ENCODE results near the gene ST3GAL2.

ST3GAL2 gene

GRCh38 chr16:70438969-70439862 lies at the start of gene ST3GAL2:
ST3GAL2 (minus strand) TSS chr16:70439100; CDS start chr16:70398530, 40,570 bp downstream.
- Mint-ChIP-seq H3K27me3 (no peaks in the 10 kb centered on the region), H3K27ac (peak within 1 kb of the TSS; percentile 88), H3K4me1 (ENCODE audit: low read depth) (peaks cover 34% of the 10 kb centered on the region), H3K4me3 (peak within 1 kb of the TSS; percentile 98), H3K36me3 (no peaks in the 10 kb centered on the region), H3K9me3 (ENCODE audit: low read depth) (no peaks in the 10 kb centered on the region)

- Mint-ChIP-seq H3K4me3 (no peak overlapping the region), H3K9me3 (ENCODE audit: low read depth) (no peaks in the 10 kb centered on the region), H3K36me3 (no peaks in the 10 kb centered on the region), H3K27ac (peak overlapping the region; percentile 22), H3K27me3 (no peaks in the 10 kb centered on the region), H3K4me1 (ENCODE audit: low read depth) (no peaks in the 10 kb centered on the region)
These were observed 46.0 kb upstream of the ST3GAL2 start for GRCh38 chr16:70484867-70485266.

- Mint-ChIP-seq H3K36me3 (no peaks in the 10 kb centered on the region), H3K27ac (peak overlapping the region; percentile 46), H3K9me3 (ENCODE audit: low read depth) (no peaks in the 10 kb centered on the region), H3K4me1 (ENCODE audit: low read depth) (no peaks in the 10 kb centered on the region), H3K4me3 (no peak overlapping the region), H3K27me3 (no peaks in the 10 kb centered on the region)
These were observed 44.5 kb upstream of the ST3GAL2 start for GRCh38 chr16:70483426-70483825.

GRCh38 chr16:70482624-70483023 lies 43.7 kb upstream of the ST3GAL2 start:
- Mint-ChIP-seq H3K27me3 (no peaks in the 10 kb centered on the region), H3K4me1 (ENCODE audit: low read depth) (no peaks in the 10 kb centered on the region), H3K36me3 (no peaks in the 10 kb centered on the region), H3K9me3 (ENCODE audit: low read depth) (no peaks in the 10 kb centered on the region), H3K4me3 (no peak overlapping the region), H3K27ac (peak overlapping the region; percentile 5)

GRCh38 chr16:70481929-70482536 lies 43.1 kb upstream of the ST3GAL2 start:
- no peaks in the 10 kb centered on the region for H3K9me3 Mint-ChIP-seq (ENCODE audit: low read depth)
- H3K36me3 Mint-ChIP-seq = no peaks in the 10 kb centered on the region
- no peaks in the 10 kb centered on the region for H3K27me3 Mint-ChIP-seq
- peak overlapping the region; percentile 5 for H3K27ac Mint-ChIP-seq
- peaks cover 4% of the 10 kb centered on the region for H3K4me1 Mint-ChIP-seq (ENCODE audit: low read depth)
- no peak overlapping the region for H3K4me3 Mint-ChIP-seq

- H3K4me1 Mint-ChIP-seq (ENCODE audit: low read depth) = peaks cover 10% of the 10 kb centered on the region
- H3K4me3 Mint-ChIP-seq = no peak overlapping the region
- H3K9me3 Mint-ChIP-seq (ENCODE audit: low read depth) = no peaks in the 10 kb centered on the region
- no peaks in the 10 kb centered on the region for H3K36me3 Mint-ChIP-seq
- peak overlapping the region; percentile 34 for H3K27ac Mint-ChIP-seq
- no peaks in the 10 kb centered on the region for H3K27me3 Mint-ChIP-seq
These were observed 41.5 kb upstream of the ST3GAL2 start for GRCh38 chr16:70480127-70481105.

- Mint-ChIP-seq H3K4me3 (no peak overlapping the region), H3K27me3 (no peaks in the 10 kb centered on the region), H3K9me3 (ENCODE audit: low read depth) (no peaks in the 10 kb centered on the region), H3K27ac (no peak overlapping the region), H3K36me3 (no peaks in the 10 kb centered on the region), H3K4me1 (ENCODE audit: low read depth) (peaks cover 10% of the 10 kb centered on the region)
These were observed 40.0 kb upstream of the ST3GAL2 start for GRCh38 chr16:70478912-70479341.

- no peaks in the 10 kb centered on the region for H3K9me3 Mint-ChIP-seq (ENCODE audit: low read depth)
- H3K27me3 Mint-ChIP-seq = no peaks in the 10 kb centered on the region
- peaks cover 10% of the 10 kb centered on the region for H3K4me1 Mint-ChIP-seq (ENCODE audit: low read depth)
- H3K4me3 Mint-ChIP-seq = no peak overlapping the region
- no peaks in the 10 kb centered on the region for H3K36me3 Mint-ChIP-seq
- peak overlapping the region; percentile 88 for H3K27ac Mint-ChIP-seq
These were observed 39.3 kb upstream of the ST3GAL2 start for GRCh38 chr16:70478169-70478568.

GRCh38 chr16:70476272-70477020 lies 37.5 kb upstream of the ST3GAL2 start:
- no peaks in the 10 kb centered on the region for H3K36me3 Mint-ChIP-seq
- H3K4me3 Mint-ChIP-seq = peak overlapping the region; percentile 35
- H3K27ac Mint-ChIP-seq = peak overlapping the region; percentile 91
- H3K27me3 Mint-ChIP-seq = no peaks in the 10 kb centered on the region
- peaks cover 10% of the 10 kb centered on the region for H3K4me1 Mint-ChIP-seq (ENCODE audit: low read depth)
- no peaks in the 10 kb centered on the region for H3K9me3 Mint-ChIP-seq (ENCODE audit: low read depth)

GRCh38 chr16:70475054-70475871 lies 36.4 kb upstream of the ST3GAL2 start:
- Mint-ChIP-seq H3K4me1 (ENCODE audit: low read depth) (peaks cover 10% of the 10 kb centered on the region), H3K36me3 (no peaks in the 10 kb centered on the region), H3K4me3 (no peak overlapping the region), H3K27me3 (no peaks in the 10 kb centered on the region), H3K27ac (peak overlapping the region; percentile 54), H3K9me3 (ENCODE audit: low read depth) (no peaks in the 10 kb centered on the region)

GRCh38 chr16:70474320-70475053 lies 35.6 kb upstream of the ST3GAL2 start:
- H3K4me1 Mint-ChIP-seq (ENCODE audit: low read depth) = peaks cover 10% of the 10 kb centered on the region
- no peak overlapping the region for H3K4me3 Mint-ChIP-seq
- H3K36me3 Mint-ChIP-seq = no peaks in the 10 kb centered on the region
- no peak overlapping the region for H3K27ac Mint-ChIP-seq
- H3K27me3 Mint-ChIP-seq = no peaks in the 10 kb centered on the region
- no peaks in the 10 kb centered on the region for H3K9me3 Mint-ChIP-seq (ENCODE audit: low read depth)

- Mint-ChIP-seq H3K4me1 (ENCODE audit: low read depth) (peaks cover 10% of the 10 kb centered on the region), H3K9me3 (ENCODE audit: low read depth) (no peaks in the 10 kb centered on the region), H3K27me3 (no peaks in the 10 kb centered on the region), H3K27ac (no peak overlapping the region), H3K36me3 (no peaks in the 10 kb centered on the region), H3K4me3 (no peak overlapping the region)
These were observed 34.8 kb upstream of the ST3GAL2 start for GRCh38 chr16:70473446-70474319.
